Ectodermal cell (in vitro differentiated cells): Measurements from ENCODE around the gene UGT3A1.
"Not testable (repeated sequence)": the region's sequence is repeated elsewhere in the genome, so short reads cannot be mapped to it uniquely, and the experiment has no call there.

Experiments used
- H3K27ac ChIP-seq: 2 replicates; pipeline ENCODE4 v1.7.0; 2013; ENCODE audit warnings: mild to moderate bottlenecking, low read depth, low read length; ENCODE audit not compliant: insufficient read depth, poor library complexity, severe bottlenecking
- H3K27me3 ChIP-seq: 2 replicates; pipeline ENCODE4 v1.7.0; 2013; ENCODE audit warnings: mild to moderate bottlenecking, low read length; ENCODE audit not compliant: insufficient read depth, control insufficient read depth, poor library complexity, severe bottlenecking
- H3K36me3 ChIP-seq: one replicate; pipeline ENCODE4 v1.7.0; 2013; ENCODE audit warnings: low read length; ENCODE audit not compliant: control insufficient read depth, insufficient read depth
- H3K4me1 ChIP-seq: one replicate; pipeline ENCODE4 v1.7.0; 2013; ENCODE audit warnings: low read length; ENCODE audit not compliant: control insufficient read depth, insufficient read depth
- H3K4me3 ChIP-seq: 2 replicates; pipeline ENCODE4 v1.7.0; 2013; ENCODE audit warnings: low read depth, low read length, control low read depth; ENCODE audit not compliant: insufficient read depth
- H3K9me3 ChIP-seq: 2 replicates; pipeline ENCODE4 v1.7.0; 2013; ENCODE audit warnings: mild to moderate bottlenecking, low read length, moderate library complexity; ENCODE audit not compliant: control insufficient read depth
- WGBS, 2 experiments: methylation state at CpG; one replicate each; pipeline ENCODE4 v1.1.7; 2013; ENCODE audit warnings: missing lambda C conversion rate in 2 of 2; 5-methylcytosine and 5-hydroxymethylcytosine counted together

The UGT3A1 gene

DNA sequence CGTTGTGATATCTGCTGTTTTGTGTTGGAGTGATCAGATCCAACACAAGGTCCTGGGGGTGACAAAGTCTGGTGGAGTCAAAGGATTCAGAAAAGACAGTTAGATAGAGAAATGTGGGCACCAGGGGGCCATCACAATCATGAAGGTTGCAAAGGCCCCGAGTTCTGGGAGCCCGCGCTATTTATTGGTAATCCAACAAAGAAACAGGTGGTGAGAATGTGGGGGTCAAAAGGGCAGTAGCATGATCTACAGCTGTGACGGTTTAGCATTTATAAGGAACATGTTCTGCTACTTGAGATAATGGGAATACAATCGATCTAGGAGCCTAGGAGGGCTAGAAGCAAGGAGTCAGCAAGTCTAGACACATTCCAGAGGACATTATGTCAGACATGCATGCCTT, 31.1 kb upstream of the UGT3A1 start:
- 59 to 69% methylated on average over 6 of the region's 6 CpGs for WGBS, 2 experiments
- not testable (repeated sequence) for H3K9me3 ChIP-seq, H3K36me3 ChIP-seq, H3K27me3 ChIP-seq, H3K4me1 ChIP-seq, H3K4me3 ChIP-seq, H3K27ac ChIP-seq

DNA sequence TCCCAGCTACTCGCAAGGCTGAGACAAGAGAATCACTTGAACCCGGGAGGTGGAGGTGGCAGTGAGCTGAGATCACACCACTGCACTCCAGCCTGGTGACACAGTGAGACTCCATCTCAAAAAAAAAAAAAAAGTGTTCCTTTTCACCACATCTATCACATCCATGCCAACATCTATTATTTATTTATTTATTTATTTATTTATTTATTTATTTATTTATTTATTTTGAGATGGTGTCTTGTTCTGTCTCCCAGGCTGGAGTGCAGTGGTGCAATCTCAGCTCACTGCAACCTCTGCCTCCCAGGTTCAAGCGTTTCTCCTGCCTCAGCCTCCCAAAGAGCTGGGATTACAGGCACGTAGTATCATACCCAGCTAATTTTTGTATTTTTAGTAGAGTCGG, 28.4 kb upstream of the UGT3A1 start:
- 91 to 93% methylated on average over 5 of the region's 5 CpGs for WGBS, 2 experiments
- H3K4me1 ChIP-seq, H3K27ac ChIP-seq, H3K27me3 ChIP-seq, H3K4me3 ChIP-seq, H3K36me3 ChIP-seq, H3K9me3 ChIP-seq: not testable (repeated sequence)

DNA sequence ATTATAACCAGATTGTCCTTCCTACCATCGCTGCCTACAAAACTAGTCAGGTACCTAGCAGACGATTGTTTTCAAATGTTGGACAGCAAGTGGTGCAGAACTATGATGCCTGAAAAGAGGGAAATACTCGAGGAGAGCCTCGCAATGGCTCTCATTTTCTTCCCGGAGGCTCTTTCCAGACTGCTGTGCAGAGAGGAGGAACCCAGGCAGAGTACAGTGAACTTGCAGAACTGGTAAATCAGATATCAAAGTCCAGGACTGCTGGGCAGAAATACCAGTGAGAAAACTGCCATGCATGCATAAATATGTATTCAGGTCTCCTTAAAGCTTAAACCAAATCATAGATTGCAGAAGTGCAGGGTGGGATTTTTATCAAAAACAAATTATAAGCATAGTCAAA, 26.4 kb upstream of the UGT3A1 start:
- H3K9me3 ChIP-seq: peaks cover 7% of the 10 kb centered on the region
- no peak overlapping the region for H3K27ac ChIP-seq
- H3K36me3 ChIP-seq: no peaks in the 10 kb centered on the region
- 81 to 87% methylated on average over 5 of the region's 5 CpGs for WGBS, 2 experiments
- no peaks in the 10 kb centered on the region for H3K4me1 ChIP-seq
- H3K4me3 ChIP-seq: no peak overlapping the region
- H3K27me3 ChIP-seq: no peaks in the 10 kb centered on the region

DNA sequence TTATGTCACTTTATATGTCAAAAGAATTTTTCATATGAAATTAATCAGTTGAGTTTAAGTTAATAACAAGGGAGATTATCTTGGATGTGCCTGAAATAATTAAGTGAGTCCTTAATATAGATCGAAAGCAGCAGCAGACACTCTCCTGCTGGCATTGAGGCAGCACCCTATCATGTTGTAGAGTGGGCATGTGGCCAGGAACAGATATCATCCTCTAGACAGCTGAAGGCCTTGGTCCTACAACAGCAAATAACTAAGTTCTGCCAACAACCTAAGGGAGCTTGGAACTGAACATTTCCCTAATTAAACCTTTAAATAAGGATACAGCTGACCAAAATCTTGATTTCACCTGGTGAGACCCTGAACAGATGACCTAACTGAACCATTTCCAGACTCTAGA, 25.8 kb upstream of the UGT3A1 start:
- no peaks in the 10 kb centered on the region for H3K4me1 ChIP-seq
- H3K9me3 ChIP-seq: peaks cover 10% of the 10 kb centered on the region
- WGBS, 2 experiments: 91 to 96% methylated on average over 1 of the region's 1 CpG
- H3K36me3 ChIP-seq: no peaks in the 10 kb centered on the region
- no peak overlapping the region for H3K27ac ChIP-seq
- no peak overlapping the region for H3K4me3 ChIP-seq
- no peaks in the 10 kb centered on the region for H3K27me3 ChIP-seq

DNA sequence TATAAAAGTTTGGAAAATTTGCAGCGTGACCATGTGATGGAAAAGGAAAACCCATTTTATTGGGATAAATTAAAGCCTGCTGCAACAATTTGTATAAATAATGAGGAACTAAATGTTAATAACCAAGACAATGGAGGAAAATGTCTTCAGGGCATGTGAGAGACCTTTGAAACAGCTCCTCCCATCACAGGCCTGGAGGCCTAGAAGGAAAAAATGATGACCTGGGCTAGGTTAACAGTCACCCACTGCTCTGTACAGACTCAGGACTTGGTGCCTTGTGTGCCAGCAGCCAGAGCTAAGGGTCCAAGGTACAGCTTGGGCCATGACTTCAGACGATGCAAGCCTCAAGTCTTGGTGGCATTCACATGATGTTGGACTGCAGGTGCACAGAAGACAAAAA, 22.0 kb upstream of the UGT3A1 start:
- WGBS, 2 experiments: 85 to 89% methylated on average over 2 of the region's 2 CpGs
- H3K36me3 ChIP-seq: no peaks in the 10 kb centered on the region
- H3K4me3 ChIP-seq: no peak overlapping the region
- H3K27ac ChIP-seq: no peak overlapping the region
- peaks cover 10% of the 10 kb centered on the region for H3K9me3 ChIP-seq
- H3K27me3 ChIP-seq: no peaks in the 10 kb centered on the region
- H3K4me1 ChIP-seq: no peaks in the 10 kb centered on the region

DNA sequence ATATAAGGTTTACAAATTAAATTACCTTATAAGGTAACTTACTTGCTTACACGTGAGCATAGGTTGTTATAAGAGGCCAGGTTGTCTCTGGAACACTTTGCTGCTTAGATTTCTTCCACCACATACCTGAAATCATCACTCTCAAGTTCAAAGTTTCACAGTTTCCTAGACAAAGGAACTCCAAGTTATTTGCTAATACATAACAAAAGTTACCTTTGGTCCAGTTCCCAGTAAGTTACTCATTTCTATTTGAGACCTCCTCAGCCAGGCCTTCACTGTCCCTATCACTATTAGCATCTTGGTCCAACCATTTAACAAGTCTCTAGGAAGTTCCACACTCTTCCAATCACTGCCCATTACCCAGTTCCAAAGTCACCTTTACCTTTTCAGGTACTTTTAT, 18.5 kb upstream of the UGT3A1 start:
- Histone ChIP-seq H3K4me3 (no peak overlapping the region), H3K9me3 (peaks cover 10% of the 10 kb centered on the region), H3K36me3 (no peaks in the 10 kb centered on the region), H3K4me1 (no peaks in the 10 kb centered on the region), H3K27ac (no peak overlapping the region), H3K27me3 (no peaks in the 10 kb centered on the region)
- 63 to 73% methylated on average over 1 of the region's 1 CpG for WGBS, 2 experiments

DNA sequence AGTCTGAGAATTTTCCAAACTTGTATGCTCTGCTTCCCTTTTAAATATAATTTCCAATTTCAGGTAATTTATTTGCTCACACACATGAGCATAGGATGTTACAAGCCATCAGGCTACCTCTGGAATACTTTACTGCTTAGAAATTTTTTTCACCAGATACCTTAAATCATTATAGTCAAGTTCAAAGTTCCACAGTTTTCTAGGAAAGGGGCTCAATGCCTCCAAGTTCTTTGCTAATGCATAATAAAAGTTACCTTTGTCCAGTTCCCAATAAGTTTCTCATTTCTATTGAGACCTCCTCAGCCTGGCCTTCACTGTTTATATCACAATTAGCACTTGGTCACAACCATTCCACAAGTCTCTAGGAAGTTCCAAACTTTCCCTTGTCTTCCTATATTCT, 16.2 kb upstream of the UGT3A1 start:
- Histone ChIP-seq H3K9me3 (peaks cover 2% of the 10 kb centered on the region), H3K27ac (no peak overlapping the region), H3K4me3 (no peak overlapping the region), H3K27me3 (no peaks in the 10 kb centered on the region), H3K36me3 (no peaks in the 10 kb centered on the region), H3K4me1 (no peaks in the 10 kb centered on the region)

DNA sequence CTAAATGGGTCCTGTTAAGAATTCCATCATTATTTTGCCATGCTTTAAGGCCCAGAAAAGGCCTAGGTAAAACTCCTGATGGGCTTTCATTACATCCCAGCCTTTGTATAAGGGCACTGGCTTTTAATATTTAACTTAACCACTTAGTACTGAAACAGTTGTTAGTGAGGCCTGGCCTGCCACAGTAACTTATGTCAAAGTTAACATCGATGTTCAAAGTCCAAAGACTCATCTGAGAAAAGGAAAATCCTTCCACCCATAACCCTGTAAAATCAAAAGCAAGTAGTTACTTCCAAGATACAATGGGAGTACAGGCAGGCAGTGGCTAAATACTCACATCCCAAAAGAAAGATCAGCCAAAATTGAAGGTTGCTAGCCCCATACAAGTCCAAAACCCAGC, 15.0 kb upstream of the UGT3A1 start:
- Histone ChIP-seq H3K4me1 (no peaks in the 10 kb centered on the region), H3K36me3 (no peaks in the 10 kb centered on the region), H3K27ac (no peak overlapping the region), H3K27me3 (no peaks in the 10 kb centered on the region), H3K4me3 (no peak overlapping the region), H3K9me3 (no peaks in the 10 kb centered on the region)
- 89 to 100% methylated on average over 1 of the region's 1 CpG for WGBS, 2 experiments

DNA sequence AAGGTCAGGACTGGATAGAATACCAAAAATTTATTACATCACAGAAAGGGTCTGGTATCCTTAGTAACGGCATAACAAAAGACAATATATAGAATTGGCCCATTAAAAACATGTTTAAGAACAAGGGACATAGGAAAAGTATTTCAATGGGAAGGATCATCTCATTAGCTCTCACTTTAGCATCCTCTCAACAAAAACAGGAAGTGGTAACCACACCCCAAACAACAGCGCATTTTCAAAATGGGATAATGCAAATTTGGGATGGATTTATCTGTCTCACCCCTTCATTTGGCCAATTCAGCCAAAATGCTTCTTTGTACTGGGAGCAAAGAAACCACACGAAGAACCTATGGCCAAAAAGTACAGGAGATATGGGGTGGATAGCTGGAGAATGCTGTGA, 9.8 kb upstream of the UGT3A1 start:
- Histone ChIP-seq H3K4me3 (no peak overlapping the region), H3K4me1 (no peaks in the 10 kb centered on the region), H3K36me3 (no peaks in the 10 kb centered on the region), H3K27me3 (no peaks in the 10 kb centered on the region), H3K27ac (no peak overlapping the region), H3K9me3 (no peaks in the 10 kb centered on the region)
- WGBS, 2 experiments: 87 to 88% methylated on average over 2 to 3 of the region's 3 CpGs

DNA sequence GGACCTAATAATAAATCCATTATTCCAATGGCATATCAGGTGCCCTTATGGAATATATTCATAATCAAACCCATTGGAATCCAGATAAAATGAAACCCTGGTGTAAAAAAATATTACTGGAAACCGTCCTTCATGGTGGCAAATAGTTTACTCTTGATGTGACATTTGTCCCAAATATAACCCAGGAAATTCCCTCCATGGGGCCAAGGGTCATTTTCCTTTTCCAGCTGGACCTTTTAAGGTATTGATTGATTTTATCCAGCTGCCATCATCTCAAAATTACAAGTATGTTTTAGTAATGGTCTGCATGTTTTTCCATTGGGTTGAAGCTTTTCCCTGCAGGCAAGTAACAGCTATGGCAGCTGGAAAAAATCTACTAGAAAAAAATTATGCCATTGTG, 8.4 kb upstream of the UGT3A1 start:
- Histone ChIP-seq H3K27ac (no peak overlapping the region), H3K9me3 (no peaks in the 10 kb centered on the region), H3K36me3 (no peaks in the 10 kb centered on the region), H3K4me1 (no peaks in the 10 kb centered on the region), H3K4me3 (no peak overlapping the region), H3K27me3 (no peaks in the 10 kb centered on the region)
- WGBS, 2 experiments: 100% methylated on average over 1 of the region's 1 CpG; no CpG with 5 or more reads in 1 of the 2 experiments

DNA sequence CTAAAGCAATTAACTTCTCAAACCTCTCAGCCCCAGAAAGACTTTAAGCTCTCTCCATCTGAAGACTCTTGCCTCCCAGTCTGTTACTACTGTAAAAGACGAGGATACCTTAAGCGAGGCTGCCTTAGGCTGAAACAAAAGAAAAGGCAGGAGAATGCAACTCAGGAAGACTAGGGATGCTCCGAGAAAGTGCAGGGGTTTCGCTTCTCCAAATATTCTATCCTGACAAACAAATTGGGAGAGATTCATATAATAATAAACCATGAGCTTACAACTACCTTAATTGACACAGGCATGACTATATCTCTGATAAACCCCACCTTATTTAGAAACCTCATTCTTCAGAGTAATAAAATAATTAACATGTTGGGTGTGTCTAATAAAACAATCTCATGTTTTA, 4.9 kb upstream of the UGT3A1 start:
- peaks cover 4% of the 10 kb centered on the region for H3K4me1 ChIP-seq
- no peak overlapping the region for H3K4me3 ChIP-seq
- 89% methylated on average over 4 of the region's 4 CpGs for WGBS, 2 experiments
- no peaks in the 10 kb centered on the region for H3K27me3 ChIP-seq
- H3K27ac ChIP-seq: no peak overlapping the region
- no peaks in the 10 kb centered on the region for H3K36me3 ChIP-seq
- no peaks in the 10 kb centered on the region for H3K9me3 ChIP-seq
